ENCODE measurements around the gene PLEKHG4B.
"Not testable (repeated sequence)": the region's sequence is repeated elsewhere in the genome, so short reads cannot be mapped to it uniquely, and the experiment has no call there.

PLEKHG4B gene

GRCh38 chr5:95241-95980 lies 3.4 kb downstream of the PLEKHG4B start:
- DNase-seq (ENCODE audit: low read depth): no peak

GRCh38 chr5:96976-97660 lies 5.2 kb downstream of the PLEKHG4B start:
- no peak for DNase-seq (ENCODE audit: low read depth)

GRCh38 chr5:99815-100214 lies 7.8 kb downstream of the PLEKHG4B start:
- DNase-seq (ENCODE audit: low read depth): no peak

- DNase-seq (ENCODE audit: low read depth): no peak
These were observed 10.6 kb downstream of the PLEKHG4B start for GRCh38 chr5:102411-103043.

GRCh38 chr5:104106-104505 lies 12.1 kb downstream of the PLEKHG4B start:
- not testable (repeated sequence) for DNase-seq (ENCODE audit: low read depth)

GRCh38 chr5:104778-105296 lies 12.9 kb downstream of the PLEKHG4B start:
- no peak for DNase-seq (ENCODE audit: low read depth)

GRCh38 chr5:105504-106070 lies 13.6 kb downstream of the PLEKHG4B start:
- DNase-seq (ENCODE audit: low read depth): no peak

- no peak for DNase-seq (ENCODE audit: low read depth)
These were observed 14.6 kb downstream of the PLEKHG4B start for GRCh38 chr5:106587-106986.

- DNase-seq (ENCODE audit: low read depth): no peak
These were observed 15.6 kb downstream of the PLEKHG4B start for GRCh38 chr5:107526-107925.

GRCh38 chr5:109826-110225 lies 17.9 kb downstream of the PLEKHG4B start:
- DNase-seq (ENCODE audit: low read depth): no peak

- DNase-seq (ENCODE audit: low read depth): no peak
These were observed 18.4 kb downstream of the PLEKHG4B start for GRCh38 chr5:110270-110888.

- DNase-seq (ENCODE audit: low read depth): no peak
These were observed 19.2 kb downstream of the PLEKHG4B start for GRCh38 chr5:111171-111570.

GRCh38 chr5:119486-120097 lies 27.6 kb downstream of the PLEKHG4B start:
- no peak for DNase-seq (ENCODE audit: low read depth)

GRCh38 chr5:121432-121831 lies 29.5 kb downstream of the PLEKHG4B start:
- no peak for DNase-seq (ENCODE audit: low read depth)

GRCh38 chr5:125815-126214 lies 33.8 kb downstream of the PLEKHG4B start:
- DNase-seq (ENCODE audit: low read depth): no peak

GRCh38 chr5:126806-127205 lies 34.8 kb downstream of the PLEKHG4B start:
- DNase-seq (ENCODE audit: low read depth): no peak

GRCh38 chr5:127886-128285 lies 35.9 kb downstream of the PLEKHG4B start:
- no peak for DNase-seq (ENCODE audit: low read depth)

- DNase-seq (ENCODE audit: low read depth): no peak
These were observed 36.5 kb downstream of the PLEKHG4B start for GRCh38 chr5:128446-128845.

- DNase-seq (ENCODE audit: low read depth): no peak
These were observed 37.2 kb downstream of the PLEKHG4B start for GRCh38 chr5:129148-129547.

- peak; percentile 33 for DNase-seq (ENCODE audit: low read depth)
These were observed 37.9 kb downstream of the PLEKHG4B start for GRCh38 chr5:129820-130219.

GRCh38 chr5:130601-131131 lies 38.7 kb downstream of the PLEKHG4B start:
- DNase-seq (ENCODE audit: low read depth): peak; percentile 26
